ENCODE results near the gene MYD88.
A peak's percentile ranks its signal among the peaks of the same experiment; 100 is the strongest.
"Not testable (repeated sequence)": the region's sequence is repeated elsewhere in the genome, so short reads cannot be mapped to it uniquely, and the experiment has no call there.

Gene MYD88

GRCh38 chr3:38126121-38126892 lies 12.2 kb upstream of the MYD88 start:
- DNase-seq (ENCODE audit: low read depth in 2 of 2), result no peak

- DNase-seq (ENCODE audit: low read depth in 2 of 2), result no peak
Measured at GRCh38 chr3:38127611-38128302, 10.7 kb upstream of the MYD88 start.

GRCh38 chr3:38128303-38128655 lies 10.2 kb upstream of the MYD88 start:
- no peak for DNase-seq (ENCODE audit: low read depth in 2 of 2)

GRCh38 chr3:38129058-38129457 lies 9.4 kb upstream of the MYD88 start:
- no peak for DNase-seq (ENCODE audit: low read depth in 2 of 2)

GRCh38 chr3:38130631-38131065 lies 7.8 kb upstream of the MYD88 start:
- DNase-seq (ENCODE audit: low read depth in 2 of 2), result no peak

- DNase-seq (ENCODE audit: low read depth in 2 of 2), result no peak
Measured at GRCh38 chr3:38131621-38132369, 6.7 kb upstream of the MYD88 start.

- DNase-seq (ENCODE audit: low read depth in 2 of 2), result no peak
Measured at GRCh38 chr3:38133209-38133556, 5.3 kb upstream of the MYD88 start.

GRCh38 chr3:38133557-38134405 lies 4.7 kb upstream of the MYD88 start:
- no peak for DNase-seq (ENCODE audit: low read depth in 2 of 2)

GRCh38 chr3:38134517-38135143 lies 3.8 kb upstream of the MYD88 start:
- DNase-seq (ENCODE audit: low read depth in 2 of 2), result not testable (repeated sequence)

- not testable (repeated sequence) for DNase-seq (ENCODE audit: low read depth in 2 of 2)
Measured at GRCh38 chr3:38135621-38136277, 2.7 kb upstream of the MYD88 start.

GRCh38 chr3:38136393-38136776 lies 2.1 kb upstream of the MYD88 start:
- DNase-seq (ENCODE audit: low read depth in 2 of 2), result no peak

GRCh38 chr3:38136777-38137614 lies 1.5 kb upstream of the MYD88 start, which contains the start of gene ACAA1:
TSS of gene ACAA1 (minus strand) at chr3:38137127. CDS start at chr3:38137035, 92 bp downstream.
- peak; percentile 94 to 95 for DNase-seq (ENCODE audit: low read depth in 2 of 2)

- DNase-seq (ENCODE audit: low read depth in 2 of 2), result peak in 1 of 2 experiments; percentile 58
Measured at GRCh38 chr3:38137615-38138348, 679 bp upstream of the MYD88 start.

GRCh38 chr3:38139191-38139590 lies 730 bp downstream of the MYD88 start:
- no peak for DNase-seq (ENCODE audit: low read depth in 2 of 2)

- no peak for DNase-seq (ENCODE audit: low read depth in 2 of 2)
Measured at GRCh38 chr3:38139652-38140051, 1.2 kb downstream of the MYD88 start.

GRCh38 chr3:38140326-38141172 lies 2.1 kb downstream of the MYD88 start:
- DNase-seq (ENCODE audit: low read depth in 2 of 2), result no peak

- no peak for DNase-seq (ENCODE audit: low read depth in 2 of 2)
Measured at GRCh38 chr3:38141173-38141951, 2.9 kb downstream of the MYD88 start.

Measured in fibroblast of skin of left biceps (primary cell).